ENCODE results near the gene AKAP8L. TPM values are rescaled to one million over a fixed set of nuclear protein-coding genes. Genes with fewer than 3 reads are reported as not detected.

Gene AKAP8L, protein sequence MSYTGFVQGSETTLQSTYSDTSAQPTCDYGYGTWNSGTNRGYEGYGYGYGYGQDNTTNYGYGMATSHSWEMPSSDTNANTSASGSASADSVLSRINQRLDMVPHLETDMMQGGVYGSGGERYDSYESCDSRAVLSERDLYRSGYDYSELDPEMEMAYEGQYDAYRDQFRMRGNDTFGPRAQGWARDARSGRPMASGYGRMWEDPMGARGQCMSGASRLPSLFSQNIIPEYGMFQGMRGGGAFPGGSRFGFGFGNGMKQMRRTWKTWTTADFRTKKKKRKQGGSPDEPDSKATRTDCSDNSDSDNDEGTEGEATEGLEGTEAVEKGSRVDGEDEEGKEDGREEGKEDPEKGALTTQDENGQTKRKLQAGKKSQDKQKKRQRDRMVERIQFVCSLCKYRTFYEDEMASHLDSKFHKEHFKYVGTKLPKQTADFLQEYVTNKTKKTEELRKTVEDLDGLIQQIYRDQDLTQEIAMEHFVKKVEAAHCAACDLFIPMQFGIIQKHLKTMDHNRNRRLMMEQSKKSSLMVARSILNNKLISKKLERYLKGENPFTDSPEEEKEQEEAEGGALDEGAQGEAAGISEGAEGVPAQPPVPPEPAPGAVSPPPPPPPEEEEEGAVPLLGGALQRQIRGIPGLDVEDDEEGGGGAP
- total RNA-seq (10 to 100 TPM; 32.7 to 74.8 (median 47.7) TPM), polyA plus RNA-seq (100 to 1,000 TPM; 167 to 239 TPM)

DNA sequence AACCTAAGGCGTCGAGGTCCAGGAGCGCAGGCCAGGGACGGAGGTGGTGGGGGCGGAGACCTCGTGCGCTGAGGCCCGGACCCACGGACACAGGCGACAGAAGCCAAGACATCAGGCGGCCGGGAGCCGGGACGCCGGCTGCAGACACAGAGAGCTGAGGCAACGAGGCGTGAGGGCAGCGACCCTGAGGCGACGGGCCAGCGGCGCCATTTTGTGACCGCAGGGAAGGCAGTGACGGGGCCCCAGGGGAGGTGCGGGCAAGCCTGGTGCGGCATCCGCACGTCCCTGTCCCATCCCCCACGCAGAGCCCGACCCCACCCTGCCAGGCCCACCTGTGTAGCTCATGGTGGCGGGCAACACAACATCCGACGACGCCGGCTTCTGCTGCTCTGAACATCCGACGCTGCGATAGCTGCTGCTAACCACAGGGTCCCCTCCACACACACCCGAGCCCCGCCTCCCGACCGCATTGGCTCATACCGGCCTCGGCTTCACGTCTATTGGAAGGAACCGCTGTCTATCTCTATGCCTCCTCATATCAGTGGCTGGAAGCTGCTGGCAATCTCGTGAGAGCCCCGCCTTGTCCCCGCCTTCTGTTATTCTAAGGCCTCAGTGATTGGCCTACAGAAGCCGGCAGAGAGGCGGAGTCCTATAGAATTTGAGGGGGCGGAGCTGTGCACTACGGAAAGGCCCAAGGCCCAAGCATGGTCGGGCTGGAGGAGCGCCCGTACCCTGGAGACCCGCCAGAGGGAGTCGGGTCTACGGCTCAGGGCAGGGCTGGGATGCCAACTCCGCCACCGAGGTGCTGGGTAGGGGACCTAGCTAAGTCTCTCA, at the start of gene AKAP8L:
AKAP8L (minus strand) TSS at position 410 of the 834 bp plus-strand sequence; CDS start at position 345, 65 bp downstream.
- peak; percentile 92 to 99 (median 99) for DNase-seq
- intact Hi-C loops (cut with DNase I), result no loop called here
- Histone ChIP-seq H3K4me3 (peak within 1 kb of the TSS; percentile 70 to 98 (median 92)), H3K27me3 (no peaks in the 10 kb centered on the region), H3K9me3 (no peaks in the 10 kb centered on the region), H3K27ac (peak within 1 kb of the TSS; percentile 78 to 83 (median 82)), H3K36me3 (peaks cover 0 to 10% (median 7%) of the 10 kb centered on the region in 3 donors), H3K4me1 (peaks cover 19 to 22% (median 21%) of the 10 kb centered on the region in 3 donors)
- peak; percentile 98 for FAIRE-seq
- 0 to 1% methylated on average over 52 to 61 of the region's 61 CpGs for WGBS, 2 donors
- TF ChIP-seq, protein P1, sequence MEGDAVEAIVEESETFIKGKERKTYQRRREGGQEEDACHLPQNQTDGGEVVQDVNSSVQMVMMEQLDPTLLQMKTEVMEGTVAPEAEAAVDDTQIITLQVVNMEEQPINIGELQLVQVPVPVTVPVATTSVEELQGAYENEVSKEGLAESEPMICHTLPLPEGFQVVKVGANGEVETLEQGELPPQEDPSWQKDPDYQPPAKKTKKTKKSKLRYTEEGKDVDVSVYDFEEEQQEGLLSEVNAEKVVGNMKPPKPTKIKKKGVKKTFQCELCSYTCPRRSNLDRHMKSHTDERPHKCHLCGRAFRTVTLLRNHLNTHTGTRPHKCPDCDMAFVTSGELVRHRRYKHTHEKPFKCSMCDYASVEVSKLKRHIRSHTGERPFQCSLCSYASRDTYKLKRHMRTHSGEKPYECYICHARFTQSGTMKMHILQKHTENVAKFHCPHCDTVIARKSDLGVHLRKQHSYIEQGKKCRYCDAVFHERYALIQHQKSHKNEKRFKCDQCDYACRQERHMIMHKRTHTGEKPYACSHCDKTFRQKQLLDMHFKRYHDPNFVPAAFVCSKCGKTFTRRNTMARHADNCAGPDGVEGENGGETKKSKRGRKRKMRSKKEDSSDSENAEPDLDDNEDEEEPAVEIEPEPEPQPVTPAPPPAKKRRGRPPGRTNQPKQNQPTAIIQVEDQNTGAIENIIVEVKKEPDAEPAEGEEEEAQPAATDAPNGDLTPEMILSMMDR (IDR thresholded peaks at IDR 0.05), result peak; percentile 39 to 60 (median 46)
- ATAC-seq, result peak; percentile 92 to 97 (median 94)

DNA sequence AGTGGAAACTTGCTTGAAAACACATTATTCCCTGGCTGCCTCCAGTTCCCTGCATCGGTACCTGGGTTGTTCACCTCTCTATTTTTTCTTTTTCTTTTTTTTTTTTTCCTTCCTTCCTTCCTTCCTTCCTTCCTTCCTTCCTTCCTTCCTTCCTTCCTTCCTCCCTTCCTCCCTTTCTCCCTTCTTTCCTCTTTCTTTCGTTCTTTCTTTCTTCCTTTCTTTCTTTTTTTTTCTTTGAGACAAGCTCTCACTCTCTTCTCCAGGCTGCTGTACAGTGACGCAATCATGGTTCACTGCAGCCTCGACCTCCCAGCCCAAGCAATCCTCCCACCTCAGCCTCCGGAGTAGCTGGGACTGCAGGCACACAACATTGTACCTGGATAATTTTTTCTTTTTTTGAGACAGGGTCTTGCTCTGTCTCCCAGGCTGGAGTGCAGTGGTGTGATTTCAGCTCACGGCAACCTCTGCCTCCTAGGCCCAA, 49.0 kb upstream of the AKAP8L start:
- intact Hi-C loops (cut with DNase I), result no loop called here
- Histone ChIP-seq H3K36me3 (no peaks in the 10 kb centered on the region), H3K4me1 (no peaks in the 10 kb centered on the region), H3K27ac (no peak overlapping the region), H3K27me3 (peaks cover 0 to 8% (median 0%) of the 10 kb centered on the region in 4 donors), H3K9me3 (no peaks in the 10 kb centered on the region), H3K4me3 (no peak overlapping the region)
- DNase-seq, result no peak
- ATAC-seq, result no peak
- TF ChIP-seq, protein P1 (IDR thresholded peaks at IDR 0.05), result no peak
- FAIRE-seq, result no peak
- 67 to 79% methylated on average over 6 of the region's 6 CpGs for WGBS, 2 donors

DNA sequence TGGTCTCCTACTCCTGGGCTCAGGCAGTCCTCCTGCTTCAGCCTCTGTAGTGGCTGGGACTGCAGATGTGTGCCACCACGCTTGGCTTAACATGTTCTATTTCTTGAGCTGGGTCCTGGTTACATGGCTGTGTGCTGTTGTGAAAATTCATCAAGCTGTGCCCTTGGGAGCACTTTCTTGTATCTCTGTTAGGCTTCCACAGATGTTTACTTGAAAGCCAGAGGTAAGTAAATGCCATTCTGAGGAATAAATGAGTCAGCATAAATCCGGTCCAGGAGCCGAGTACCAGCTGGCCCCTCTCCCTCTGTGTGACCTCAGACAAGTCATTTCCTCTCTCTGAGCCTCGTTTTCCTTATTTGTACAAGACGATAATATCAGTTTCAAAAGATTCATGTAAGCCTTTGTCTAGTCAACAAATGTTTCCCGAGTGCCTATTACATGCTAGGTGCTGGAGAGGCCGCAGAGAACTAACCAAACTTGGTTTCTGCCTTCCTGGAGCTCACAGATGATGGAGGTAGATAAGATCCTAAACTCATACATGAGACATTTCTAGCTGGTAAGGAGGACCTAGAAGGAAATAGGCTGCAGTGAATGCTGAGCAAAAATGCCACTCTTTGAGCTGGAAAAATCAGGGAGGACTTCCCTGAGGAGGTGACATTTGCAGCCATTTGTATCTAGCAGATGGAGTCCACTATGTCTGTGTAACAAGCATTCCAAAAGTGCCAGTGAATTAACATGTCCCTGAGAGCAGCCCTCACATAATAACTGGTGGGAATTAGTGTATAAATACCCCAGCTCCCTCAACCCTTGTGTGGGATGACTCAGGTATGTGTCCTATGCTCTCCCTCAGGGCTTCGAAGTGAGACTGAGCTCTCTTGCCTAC, 48.3 kb upstream of the AKAP8L start:
- TF ChIP-seq, protein P1 (IDR thresholded peaks at IDR 0.05), result no peak
- Histone ChIP-seq H3K27me3 (peaks cover 0 to 8% (median 0%) of the 10 kb centered on the region in 4 donors), H3K36me3 (no peaks in the 10 kb centered on the region), H3K27ac (no peak overlapping the region), H3K4me3 (no peak overlapping the region), H3K4me1 (no peaks in the 10 kb centered on the region), H3K9me3 (no peaks in the 10 kb centered on the region)
- peak in 2 of 4 donors; percentile 21 to 25 for ATAC-seq
- intact Hi-C loops (cut with DNase I), result no loop called here
- FAIRE-seq, result no peak
- WGBS, 2 donors, result 35 to 42% methylated on average over 8 of the region's 8 CpGs
- no peak for DNase-seq
